GM20000 (cell line): Measurements from ENCODE around the gene HMGA1.
"Not testable (repeated sequence)": the region's sequence is repeated elsewhere in the genome, so short reads cannot be mapped to it uniquely, and the experiment has no call there.

Experiments used
- DNase-seq: peaks from one replicate; pipeline ENCODE4 v3.0.0; 2012; ENCODE audit warnings: low spot score
- CTCF ChIP-seq: IDR thresholded peaks from 2 replicates; pipeline ENCODE4 v1.5.1; 2012; ENCODE audit warnings: mild to moderate bottlenecking, control low read depth; ENCODE audit errors: extremely low read depth, missing control alignments

The HMGA1 gene

GRCh38 chr6:34267746-34268145 lies 31.1 kb downstream of the HMGA1 start:
- no peak for TF ChIP-seq CTCF

GRCh38 chr6:34269132-34269531 lies 32.5 kb downstream of the HMGA1 start:
- not testable (repeated sequence) for DNase-seq

More at GRCh38 chr6:34267746-34268145, 31.1 kb downstream of the HMGA1 start:
- DNase-seq, result no peak

GRCh38 chr6:34269658-34270341 lies 33.1 kb downstream of the HMGA1 start:
- DNase-seq, result not testable (repeated sequence)

GRCh38 chr6:34272013-34272926 lies 35.6 kb downstream of the HMGA1 start:
- DNase-seq, result peak; percentile 37
- TF ChIP-seq CTCF, result no peak

- no peak for TF ChIP-seq CTCF
- DNase-seq, result peak; percentile 51
Observed at GRCh38 chr6:34273242-34273805, 36.7 kb downstream of the HMGA1 start.

- DNase-seq, result no peak
- no peak for TF ChIP-seq CTCF
Observed at GRCh38 chr6:34274129-34274528, 37.5 kb downstream of the HMGA1 start.

GRCh38 chr6:34275128-34275804 lies 38.6 kb downstream of the HMGA1 start:
- DNase-seq, result peak; percentile 26

More at GRCh38 chr6:34275128-34275804, 38.6 kb downstream of the HMGA1 start:
- no peak for TF ChIP-seq CTCF
